Ovary (tissue), 3 donors: ENCODE data around the gene MYO1E.

ENCODE experiments used
- CTCF ChIP-seq, 3 donors: fragments of 450-650 bp in 2 of 3; fragments of 200-600 bp in 1 of 3; IDR thresholded peaks; one replicate each; pipeline versions ENCODE4 v1.5.1 to v1.8.0; 2016 to 2022; ENCODE audit warnings: antibody characterized with exemption in 3 of 3, mild to moderate bottlenecking in 1 of 3
- POLR2A ChIP-seq: fragments of 450-650 bp; IDR thresholded peaks from one replicate; pipeline ENCODE4 v1.6.1; 2017; ENCODE audit warnings: antibody characterized with exemption, mild to moderate bottlenecking, moderate library complexity
- donor health status: DM: no; HTN: no; CAD: no.

- no peak for TF ChIP-seq POLR2A
- TF ChIP-seq CTCF (IDR thresholded peaks at IDR 0.05) = no peak
Measured at GRCh38 chr15:59312205-59312604, 60.5 kb downstream of the MYO1E start.
